ENCODE data around the gene LY86. TPM values are rescaled to one million over a fixed set of nuclear protein-coding genes. Genes with fewer than 3 reads are reported as not detected.
"Not testable (repeated sequence)": the region's sequence is repeated elsewhere in the genome, so short reads cannot be mapped to it uniquely, and the experiment has no call there.

LY86 gene
- total RNA-seq, 3 donors from 2014 or later (not counting 1 experiment from before 2014, with no cell fraction given): 2.0 to 5.1 (median 2.2) TPM

GRCh38 chr6:6665555-6666243 is 77.2 kb downstream of the LY86 start:
- intact Hi-C loops (cut with micrococcal nuclease): no loop called here
- H3K27ac ChIP-seq (ENCODE audit: low read length): no peak overlapping the region
- H3K27me3 Mint-ChIP-seq (ENCODE audit: low read depth in 2 of 2): peaks cover 0 to 5% of the 10 kb centered on the region in 2 donors
- 89% methylated on average over 11 of the region's 11 CpGs for WGBS (ENCODE audit: insufficient coverage)
- ATAC-seq: no peak
- peaks cover 0 to 17% of the 10 kb centered on the region in 2 donors for H3K4me1 Mint-ChIP-seq
- no peak for DNase-seq
- no peaks in the 10 kb centered on the region for H3K36me3 ChIP-seq (ENCODE audit: control insufficient read depth, insufficient read depth, low read length)
- H3K4me3 ChIP-seq (ENCODE audit: low read length): no peak overlapping the region
- H3K4me3 Mint-ChIP-seq: no peak overlapping the region
- no peaks in the 10 kb centered on the region for H3K36me3 Mint-ChIP-seq
- peaks cover 4% of the 10 kb centered on the region for H3K4me1 ChIP-seq (ENCODE audit: control insufficient read depth, insufficient read depth, low read length)
- H3K9me3 ChIP-seq (ENCODE audit: control insufficient read depth, insufficient read depth, low read length): no peaks in the 10 kb centered on the region
- no peak overlapping the region for H3K27ac Mint-ChIP-seq
- no peaks in the 10 kb centered on the region for H3K27me3 ChIP-seq (ENCODE audit: control insufficient read depth, insufficient read depth, low read length)
- H3K9me3 Mint-ChIP-seq: no peaks in the 10 kb centered on the region
- TF ChIP-seq, protein P1, sequence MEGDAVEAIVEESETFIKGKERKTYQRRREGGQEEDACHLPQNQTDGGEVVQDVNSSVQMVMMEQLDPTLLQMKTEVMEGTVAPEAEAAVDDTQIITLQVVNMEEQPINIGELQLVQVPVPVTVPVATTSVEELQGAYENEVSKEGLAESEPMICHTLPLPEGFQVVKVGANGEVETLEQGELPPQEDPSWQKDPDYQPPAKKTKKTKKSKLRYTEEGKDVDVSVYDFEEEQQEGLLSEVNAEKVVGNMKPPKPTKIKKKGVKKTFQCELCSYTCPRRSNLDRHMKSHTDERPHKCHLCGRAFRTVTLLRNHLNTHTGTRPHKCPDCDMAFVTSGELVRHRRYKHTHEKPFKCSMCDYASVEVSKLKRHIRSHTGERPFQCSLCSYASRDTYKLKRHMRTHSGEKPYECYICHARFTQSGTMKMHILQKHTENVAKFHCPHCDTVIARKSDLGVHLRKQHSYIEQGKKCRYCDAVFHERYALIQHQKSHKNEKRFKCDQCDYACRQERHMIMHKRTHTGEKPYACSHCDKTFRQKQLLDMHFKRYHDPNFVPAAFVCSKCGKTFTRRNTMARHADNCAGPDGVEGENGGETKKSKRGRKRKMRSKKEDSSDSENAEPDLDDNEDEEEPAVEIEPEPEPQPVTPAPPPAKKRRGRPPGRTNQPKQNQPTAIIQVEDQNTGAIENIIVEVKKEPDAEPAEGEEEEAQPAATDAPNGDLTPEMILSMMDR (IDR thresholded peaks at IDR 0.05): no peak

DNA sequence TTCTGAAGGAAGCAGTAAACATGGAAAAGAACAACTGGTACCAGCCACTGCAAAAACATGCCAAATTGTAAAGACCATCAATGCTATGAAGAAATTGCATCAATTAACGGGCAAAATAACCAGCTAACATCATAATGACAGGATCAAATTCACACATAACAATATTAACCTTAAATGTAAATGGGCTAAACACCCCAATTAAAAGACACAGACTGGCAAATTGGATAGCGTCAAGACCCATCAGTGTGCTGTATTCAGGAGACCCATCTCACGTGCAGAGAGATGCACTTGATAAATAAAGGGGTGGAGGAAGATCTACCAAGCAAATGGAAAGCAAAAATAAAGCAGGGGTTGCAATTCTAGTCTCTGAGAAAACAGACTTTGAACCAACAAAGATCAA is 81.6 kb downstream of the LY86 start:
- H3K36me3 ChIP-seq (ENCODE audit: control insufficient read depth, insufficient read depth, low read length); H3K27ac Mint-ChIP-seq; H3K4me3 ChIP-seq (ENCODE audit: low read length); DNase-seq; H3K27me3 Mint-ChIP-seq (ENCODE audit: low read depth in 2 of 2); H3K36me3 Mint-ChIP-seq; H3K9me3 ChIP-seq (ENCODE audit: control insufficient read depth, insufficient read depth, low read length); H3K27me3 ChIP-seq (ENCODE audit: control insufficient read depth, insufficient read depth, low read length); H3K4me3 Mint-ChIP-seq; intact Hi-C loops (cut with micrococcal nuclease); H3K9me3 Mint-ChIP-seq; H3K27ac ChIP-seq (ENCODE audit: low read length); ATAC-seq; H3K4me1 ChIP-seq (ENCODE audit: control insufficient read depth, insufficient read depth, low read length); H3K4me1 Mint-ChIP-seq: not testable (repeated sequence)
- WGBS (ENCODE audit: insufficient coverage): 90% methylated on average over 3 of the region's 3 CpGs

GRCh38 chr6:6674872-6675271 is 86.4 kb downstream of the LY86 start:
- Histone ChIP-seq H3K4me3 (ENCODE audit: low read length) (no peak overlapping the region), H3K27ac (ENCODE audit: low read length) (no peak overlapping the region), H3K27me3 (ENCODE audit: control insufficient read depth, insufficient read depth, low read length) (no peaks in the 10 kb centered on the region), H3K9me3 (ENCODE audit: control insufficient read depth, insufficient read depth, low read length) (no peaks in the 10 kb centered on the region), H3K36me3 (ENCODE audit: control insufficient read depth, insufficient read depth, low read length) (no peaks in the 10 kb centered on the region), H3K4me1 (ENCODE audit: control insufficient read depth, insufficient read depth, low read length) (peaks cover 4% of the 10 kb centered on the region)
- Mint-ChIP-seq H3K27me3 (ENCODE audit: low read depth in 2 of 2) (no peaks in the 10 kb centered on the region), H3K9me3 (no peaks in the 10 kb centered on the region), H3K4me3 (no peak overlapping the region), H3K27ac (no peak overlapping the region), H3K4me1 (peaks cover 6 to 7% of the 10 kb centered on the region in 2 donors), H3K36me3 (no peaks in the 10 kb centered on the region)
- DNase-seq (no peak), ATAC-seq (no peak)
- 79% methylated on average over 4 of the region's 4 CpGs for WGBS (ENCODE audit: insufficient coverage)
- intact Hi-C loops (cut with micrococcal nuclease): no loop called here
- TF ChIP-seq, protein P1 (IDR thresholded peaks at IDR 0.05): no peak

GRCh38 chr6:6676910-6677441 is 88.5 kb downstream of the LY86 start:
- DNase-seq (peak; percentile 71 to 89), ATAC-seq (peak; percentile 90 to 96 (median 91))
- Histone ChIP-seq H3K4me3 (ENCODE audit: low read length) (no peak overlapping the region), H3K9me3 (ENCODE audit: control insufficient read depth, insufficient read depth, low read length) (no peaks in the 10 kb centered on the region), H3K36me3 (ENCODE audit: control insufficient read depth, insufficient read depth, low read length) (no peaks in the 10 kb centered on the region), H3K27ac (ENCODE audit: low read length) (no peak overlapping the region), H3K4me1 (ENCODE audit: control insufficient read depth, insufficient read depth, low read length) (peaks cover 4% of the 10 kb centered on the region), H3K27me3 (ENCODE audit: control insufficient read depth, insufficient read depth, low read length) (no peaks in the 10 kb centered on the region)
- no peak overlapping the region for H3K27ac Mint-ChIP-seq
- no peaks in the 10 kb centered on the region for H3K27me3 Mint-ChIP-seq (ENCODE audit: low read depth in 2 of 2)
- 19% methylated on average over 7 of the region's 7 CpGs for WGBS (ENCODE audit: insufficient coverage)
- H3K9me3 Mint-ChIP-seq: no peaks in the 10 kb centered on the region
- H3K4me3 Mint-ChIP-seq: no peak overlapping the region
- peaks cover 6 to 7% of the 10 kb centered on the region in 2 donors for H3K4me1 Mint-ChIP-seq
- intact Hi-C loops (cut with micrococcal nuclease): loop anchor here (1.0 to 2.0 kb wide), 2 partner anchors 566 to 938 kb away; no protein-coding TSS in a partner anchor
- TF ChIP-seq, protein P1 (IDR thresholded peaks at IDR 0.05): peak; percentile 90
- H3K36me3 Mint-ChIP-seq: no peaks in the 10 kb centered on the region

Measured in natural killer cell (primary cell).